Hepatocyte (in vitro differentiated cells): ENCODE data around the gene PCNT. TPM values are rescaled to one million over a fixed set of nuclear protein-coding genes. Genes with fewer than 3 reads are reported as not detected.

Source experiments
- DNase-seq: peaks from one replicate; pipeline ENCODE4 v3.0.0-alpha.2; 2016; ENCODE audit warnings: low spot score
- H2AFZ ChIP-seq: fragments of 200-600 bp; sonication (generic); 2 replicates; pipeline ENCODE4 v1.6.0; 2016; ENCODE audit warnings: antibody characterized with exemption, mild to moderate bottlenecking
- H3K27ac ChIP-seq: fragments of 200-600 bp; sonication (generic); 2 replicates; pipeline ENCODE4 v1.5.1; 2016; ENCODE audit warnings: mild to moderate bottlenecking
- H3K27me3 ChIP-seq: fragments of 200-600 bp; sonication (generic); 2 replicates; pipeline ENCODE4 v1.6.1; 2016
- H3K36me3 ChIP-seq: fragments of 200-600 bp; sonication (generic); replicated peaks from 2 replicates; pipeline ENCODE4 v1.5.1; 2016; ENCODE audit warnings: low read depth; ENCODE audit not compliant: insufficient read depth
- H3K4me1 ChIP-seq: fragments of 200-600 bp; sonication (generic); 2 replicates; pipeline ENCODE4 v1.5.1; 2016; ENCODE audit warnings: mild to moderate bottlenecking, moderate library complexity; ENCODE audit not compliant: insufficient read depth
- H3K4me2 ChIP-seq: fragments of 200-600 bp; sonication (generic); 2 replicates; pipeline ENCODE4 v1.6.0; 2016
- H3K4me3 ChIP-seq: fragments of 200-600 bp; sonication (generic); 2 replicates; pipeline ENCODE4 v1.5.1; 2016; ENCODE audit warnings: mild to moderate bottlenecking
- H3K79me2 ChIP-seq: fragments of 200-600 bp; sonication (generic); 2 replicates; pipeline ENCODE4 v1.6.0; 2017; ENCODE audit warnings: mild to moderate bottlenecking
- H3K9me2 ChIP-seq: fragments of 200-600 bp; sonication (generic); replicated peaks from 2 replicates; pipeline ENCODE4 v1.6.0; 2017; ENCODE audit warnings: mild to moderate bottlenecking; ENCODE audit not compliant: insufficient read depth
- H3K9me3 ChIP-seq: fragments of 200-600 bp; sonication (generic); 2 replicates; pipeline ENCODE4 v1.5.1; 2016; ENCODE audit warnings: low read depth, mild to moderate bottlenecking
- H4K20me1 ChIP-seq: fragments of 200-600 bp; sonication (generic); 2 replicates; pipeline ENCODE4 v1.6.0; 2016; ENCODE audit warnings: mild to moderate bottlenecking; ENCODE audit not compliant: insufficient read depth, poor library complexity, severe bottlenecking
- CTCF ChIP-seq: fragments of 200-600 bp; sonication (generic); IDR thresholded peaks from 2 replicates; pipeline ENCODE4 v1.5.1; 2016; ENCODE audit warnings: antibody characterized with exemption, mild to moderate bottlenecking; ENCODE audit not compliant: poor library complexity
- EZH2 ChIP-seq: fragments of 200-600 bp; sonication (generic); IDR thresholded peaks from 2 replicates; pipeline ENCODE4 v1.6.1; 2016; ENCODE audit warnings: antibody characterized with exemption, mild to moderate bottlenecking, borderline replicate concordance
- EZH2phosphoT487 ChIP-seq: fragments of 200-600 bp; sonication (generic); IDR thresholded peaks from one replicate; pipeline ENCODE4 v1.6.1; 2018; ENCODE audit warnings: antibody characterized with exemption, mild to moderate bottlenecking, low read depth, moderate library complexity; ENCODE audit not compliant: unreplicated experiment, severe bottlenecking
- WGBS: methylation state at CpG from one replicate; pipeline ENCODE4 v1.1.6; 2016; ENCODE audit warnings: low lambda C conversion rate; ENCODE audit errors: missing lambda C conversion rate; 5-methylcytosine and 5-hydroxymethylcytosine counted together
- polyA plus RNA-seq: library from polyadenylated mRNA; unstranded; fragments of >200 nt; fragmentation: Nextera tagmentation; extraction: Ambion mirVana; gene quantifications from 2 replicates; pipeline ENCODE4 v1.2.1, GENCODE V29; 2016
- total RNA-seq: library from RNA; depleted of rRNA; stranded (reverse); fragments of >200 nt; gene quantifications from 2 replicates; pipeline ENCODE4 v1.2.3, GENCODE V29; 2014

PCNT gene
- total and polyA plus RNA-seq, 2 experiments from 2014 or later = 11.5 to 14.3 TPM

- Histone ChIP-seq H3K4me1 (no peaks in the 10 kb centered on the region), H3K4me3 (no peak overlapping the region), H3K27me3 (no peaks in the 10 kb centered on the region), H2AFZ (no peak overlapping the region), H3K79me2 (no peaks in the 10 kb centered on the region), H4K20me1 (no peaks in the 10 kb centered on the region), H3K9me2 (no peaks in the 10 kb centered on the region), H3K27ac (no peak overlapping the region), H3K9me3 (no peaks in the 10 kb centered on the region), H3K36me3 (no peaks in the 10 kb centered on the region), H3K4me2 (no peak overlapping the region)
- TF ChIP-seq CTCF (no peak), EZH2phosphoT487 (no peak), EZH2 (no peak)
- DNase-seq = no peak
- WGBS = 93% methylated on average over 13 of the region's 13 CpGs
Observed at GRCh38 chr21:46437096-46437498, 113.1 kb downstream of the PCNT start.

- no peak for DNase-seq
- H3K4me1 ChIP-seq = no peaks in the 10 kb centered on the region
- H3K4me3 ChIP-seq = no peak overlapping the region
- no peak overlapping the region for H2AFZ ChIP-seq
- WGBS = 90% methylated on average over 13 of the region's 13 CpGs
- H3K9me3 ChIP-seq = no peaks in the 10 kb centered on the region
- H3K27me3 ChIP-seq = no peaks in the 10 kb centered on the region
- H3K27ac ChIP-seq = no peak overlapping the region
- no peaks in the 10 kb centered on the region for H3K36me3 ChIP-seq
- H4K20me1 ChIP-seq = no peaks in the 10 kb centered on the region
- H3K4me2 ChIP-seq = no peak overlapping the region
- no peaks in the 10 kb centered on the region for H3K79me2 ChIP-seq
- TF ChIP-seq CTCF (no peak), EZH2phosphoT487 (no peak), EZH2 (no peak)
- no peaks in the 10 kb centered on the region for H3K9me2 ChIP-seq
Observed at GRCh38 chr21:46437511-46437910, 113.6 kb downstream of the PCNT start.

GRCh38 chr21:46438241-46438640, 114.3 kb downstream of the PCNT start:
- H3K9me2 ChIP-seq = no peaks in the 10 kb centered on the region
- no peaks in the 10 kb centered on the region for H3K79me2 ChIP-seq
- no peak overlapping the region for H3K4me2 ChIP-seq
- WGBS = 96% methylated on average over 11 of the region's 11 CpGs
- H3K4me1 ChIP-seq = no peaks in the 10 kb centered on the region
- H3K27me3 ChIP-seq = no peaks in the 10 kb centered on the region
- H3K27ac ChIP-seq = no peak overlapping the region
- H2AFZ ChIP-seq = no peak overlapping the region
- no peaks in the 10 kb centered on the region for H3K36me3 ChIP-seq
- TF ChIP-seq EZH2phosphoT487 (no peak), EZH2 (no peak), CTCF (no peak)
- H4K20me1 ChIP-seq = no peaks in the 10 kb centered on the region
- no peak overlapping the region for H3K4me3 ChIP-seq
- H3K9me3 ChIP-seq = no peaks in the 10 kb centered on the region
- no peak for DNase-seq

GRCh38 chr21:46439906-46440305, 116.0 kb downstream of the PCNT start:
- Histone ChIP-seq H3K4me3 (no peak overlapping the region), H3K4me2 (no peak overlapping the region), H3K36me3 (no peaks in the 10 kb centered on the region), H2AFZ (no peak overlapping the region), H3K4me1 (no peaks in the 10 kb centered on the region), H3K79me2 (no peaks in the 10 kb centered on the region), H3K9me2 (no peaks in the 10 kb centered on the region), H3K27me3 (no peaks in the 10 kb centered on the region), H3K9me3 (no peaks in the 10 kb centered on the region), H3K27ac (no peak overlapping the region), H4K20me1 (no peaks in the 10 kb centered on the region)
- WGBS = 94% methylated on average over 18 of the region's 18 CpGs
- TF ChIP-seq EZH2 (no peak), CTCF (no peak), EZH2phosphoT487 (no peak)
- DNase-seq = no peak
